SK-N-MC (cell line): ENCODE measurements around the gene OR52E6.

Experiments
- DNase-seq: peaks from one replicate; pipeline ENCODE4 v3.0.0-alpha.2; 2011; ENCODE audit warnings: low read depth, low spot score
- H3K27ac ChIP-seq: fragments of 200-600 bp; sonication (generic); 2 replicates; pipeline ENCODE4 v1.5.1; 2016; ENCODE audit warnings: mixed run types
- H3K36me3 ChIP-seq: fragments of 200-600 bp; sonication (generic); 2 replicates; pipeline ENCODE4 v1.6.1; 2017; ENCODE audit warnings: antibody characterized with exemption, low read length, mixed read lengths; ENCODE audit not compliant: insufficient read depth
- H3K4me3 ChIP-seq: fragments of 200-600 bp; sonication (generic); 2 replicates; pipeline ENCODE4 v1.5.1; 2016
- H3K9ac ChIP-seq: fragments of 200-600 bp; sonication (generic); 2 replicates; pipeline ENCODE4 v1.8.0; 2017; ENCODE audit warnings: mixed run types, mixed read lengths; ENCODE audit not compliant: insufficient read length
- H3K9me3 ChIP-seq: fragments of 200-600 bp; sonication (generic); 2 replicates; pipeline ENCODE4 v1.6.1; 2017; ENCODE audit warnings: low read depth, mild to moderate bottlenecking, antibody characterized with exemption, low read length, moderate library complexity, mixed read lengths
- EZH2 ChIP-seq: fragments of 200-600 bp; sonication (generic); IDR thresholded peaks from one replicate; pipeline ENCODE4 v1.6.1; 2017; ENCODE audit warnings: antibody characterized with exemption
- FOXP2 ChIP-seq: optimal IDR thresholded peaks from 2 replicates; pipeline ENCODE3; 2011; ENCODE audit warnings: mild to moderate bottlenecking, moderate library complexity; ENCODE audit not compliant: insufficient read depth; ENCODE audit errors: extremely low read length, control extremely low read depth
- POLR2AphosphoS5 ChIP-seq: IDR thresholded peaks from 2 replicates; pipeline ENCODE4 v1.6.1; 2012; ENCODE audit warnings: mild to moderate bottlenecking, low read depth, low read length, borderline replicate concordance

Gene OR52E6

DNA sequence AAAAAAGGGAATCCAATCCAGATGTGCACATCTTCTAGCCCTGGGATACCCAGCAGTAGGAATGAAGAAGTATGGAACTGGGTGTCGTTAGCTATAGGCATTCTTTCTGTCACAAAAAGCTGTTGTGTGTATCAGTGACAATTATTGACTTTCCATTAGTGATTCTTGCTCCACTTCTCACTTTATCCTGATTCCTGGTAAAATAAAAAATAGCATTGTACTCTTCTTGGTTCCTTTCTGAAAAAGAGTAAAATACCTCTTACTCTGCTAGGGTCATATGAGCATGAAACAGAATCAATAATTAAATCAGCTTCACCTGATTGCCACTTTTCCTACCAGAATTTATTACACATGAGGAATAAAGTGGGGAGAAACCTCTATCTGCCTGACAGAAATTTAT is at the start of gene OR52E6:
Gene OR52E6 (minus strand): TSS at position 101 of the 400 bp plus-strand sequence. CDS start 0 bp downstream, at position 101.
- no peaks in the 10 kb centered on the region for H3K36me3 ChIP-seq
- no peaks in the 10 kb centered on the region for H3K9me3 ChIP-seq
- H3K4me3 ChIP-seq = no peak within 1 kb of the TSS
- H3K27ac ChIP-seq = no peak within 1 kb of the TSS
- no peak for DNase-seq
- H3K9ac ChIP-seq = no peak within 1 kb of the TSS
- TF ChIP-seq FOXP2 (no peak), EZH2 (no peak), POLR2AphosphoS5 (no peak)

GRCh38 chr11:5891216-5891800 is 49.6 kb upstream of the OR52E6 start:
- Histone ChIP-seq H3K9me3 (no peaks in the 10 kb centered on the region), H3K4me3 (no peak overlapping the region), H3K36me3 (no peaks in the 10 kb centered on the region), H3K27ac (no peak overlapping the region), H3K9ac (no peak overlapping the region)
- no peak for DNase-seq
- TF ChIP-seq EZH2 (no peak), FOXP2 (no peak), POLR2AphosphoS5 (no peak)

GRCh38 chr11:5887661-5888060 is 46.0 kb upstream of the OR52E6 start:
- H3K9ac ChIP-seq = no peak overlapping the region
- no peak for TF ChIP-seq FOXP2
- TF ChIP-seq POLR2AphosphoS5 = no peak
- TF ChIP-seq EZH2 = no peak
- DNase-seq = no peak
- no peaks in the 10 kb centered on the region for H3K36me3 ChIP-seq
- H3K27ac ChIP-seq = no peak overlapping the region
- H3K9me3 ChIP-seq = no peaks in the 10 kb centered on the region
- H3K4me3 ChIP-seq = no peak overlapping the region

GRCh38 chr11:5887172-5887571 is 45.5 kb upstream of the OR52E6 start:
- Histone ChIP-seq H3K9ac (no peak overlapping the region), H3K9me3 (no peaks in the 10 kb centered on the region), H3K27ac (no peak overlapping the region), H3K36me3 (no peaks in the 10 kb centered on the region), H3K4me3 (no peak overlapping the region)
- no peak for DNase-seq
- TF ChIP-seq POLR2AphosphoS5 (no peak), EZH2 (no peak), FOXP2 (no peak)

DNA sequence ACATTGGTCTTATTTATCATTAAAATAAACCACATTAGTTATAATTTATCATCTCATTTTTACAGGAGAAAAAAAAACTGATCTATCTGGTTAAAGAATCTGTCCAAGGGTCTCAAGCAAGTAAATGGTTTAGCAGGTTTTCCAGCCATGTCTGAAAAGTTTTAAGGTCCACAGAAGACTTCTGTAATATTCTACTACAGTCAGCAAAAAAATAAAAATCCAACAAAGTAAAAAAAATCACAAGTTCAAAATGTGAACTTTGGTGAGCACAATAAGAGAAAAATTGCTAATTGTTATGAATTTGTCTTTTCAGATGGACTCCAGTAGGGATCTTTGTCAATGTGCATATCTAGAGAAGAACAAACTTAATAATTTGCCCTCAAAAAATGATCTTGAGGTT is 40.1 kb upstream of the OR52E6 start:
- no peak for DNase-seq
- no peak overlapping the region for H3K4me3 ChIP-seq
- H3K9me3 ChIP-seq = no peaks in the 10 kb centered on the region
- no peak overlapping the region for H3K27ac ChIP-seq
- no peak overlapping the region for H3K9ac ChIP-seq
- no peaks in the 10 kb centered on the region for H3K36me3 ChIP-seq
- TF ChIP-seq EZH2 = no peak
- TF ChIP-seq FOXP2 = no peak
- TF ChIP-seq POLR2AphosphoS5 = no peak

DNA sequence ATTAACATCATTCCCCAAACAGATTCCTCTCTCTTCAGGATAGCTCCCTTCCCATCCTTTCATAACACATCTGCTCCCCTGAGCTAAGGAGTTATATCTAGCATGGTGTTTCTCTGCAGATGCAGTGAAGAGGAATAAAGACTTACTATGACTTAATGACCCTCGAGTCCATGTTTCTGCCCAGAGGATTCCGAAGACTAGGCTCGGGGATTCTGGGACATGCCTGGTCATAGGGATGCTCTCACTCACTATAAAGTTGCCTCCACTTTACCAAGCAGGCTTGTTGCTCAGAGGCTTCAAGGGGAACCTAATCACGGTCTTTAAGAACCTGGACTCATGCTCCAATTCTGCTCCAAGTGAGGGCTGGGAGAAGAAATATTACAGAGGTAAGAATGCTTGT is 38.6 kb upstream of the OR52E6 start, which contains the start of gene OR52E4:
Gene OR52E4 (plus strand): TSS at position 301 of the 400 bp plus-strand sequence. CDS start 3,664 bp downstream, outside the sequence.
- Histone ChIP-seq H3K9ac (no peak within 1 kb of the TSS), H3K9me3 (no peaks in the 10 kb centered on the region), H3K36me3 (no peaks in the 10 kb centered on the region), H3K4me3 (no peak within 1 kb of the TSS), H3K27ac (no peak within 1 kb of the TSS)
- no peak for DNase-seq
- no peak for TF ChIP-seq POLR2AphosphoS5
- no peak for TF ChIP-seq FOXP2
- no peak for TF ChIP-seq EZH2

- no peak overlapping the region for H3K4me3 ChIP-seq
- no peaks in the 10 kb centered on the region for H3K36me3 ChIP-seq
- TF ChIP-seq FOXP2 (no peak), POLR2AphosphoS5 (no peak), EZH2 (no peak)
- H3K9me3 ChIP-seq = no peaks in the 10 kb centered on the region
- H3K9ac ChIP-seq = no peak overlapping the region
- no peak for DNase-seq
- no peak overlapping the region for H3K27ac ChIP-seq
These were observed 36.9 kb upstream of the OR52E6 start for GRCh38 chr11:5878564-5878963.

DNA sequence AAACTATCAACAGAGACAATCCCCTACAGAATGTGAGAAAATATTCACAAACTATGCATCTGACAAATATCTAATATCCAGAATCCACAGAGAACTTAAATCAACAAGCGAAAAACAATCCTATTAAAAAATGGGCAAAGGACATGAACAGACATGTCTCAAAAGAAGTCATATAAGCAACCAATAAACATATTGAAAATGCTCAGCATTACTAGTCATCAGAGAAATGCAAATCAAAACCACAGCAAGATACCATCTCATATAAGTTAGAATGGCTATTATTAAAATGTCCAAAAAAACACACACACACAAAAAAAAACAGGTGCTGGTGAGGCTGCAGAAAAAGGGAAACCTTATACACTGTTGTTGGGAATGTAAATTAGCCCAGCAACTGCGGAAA is 24.1 kb upstream of the OR52E6 start:
- H3K9me3 ChIP-seq = no peaks in the 10 kb centered on the region
- DNase-seq = no peak
- H3K9ac ChIP-seq = no peak overlapping the region
- no peaks in the 10 kb centered on the region for H3K36me3 ChIP-seq
- H3K27ac ChIP-seq = no peak overlapping the region
- TF ChIP-seq POLR2AphosphoS5 (no peak), FOXP2 (no peak), EZH2 (no peak)
- no peak overlapping the region for H3K4me3 ChIP-seq

DNA sequence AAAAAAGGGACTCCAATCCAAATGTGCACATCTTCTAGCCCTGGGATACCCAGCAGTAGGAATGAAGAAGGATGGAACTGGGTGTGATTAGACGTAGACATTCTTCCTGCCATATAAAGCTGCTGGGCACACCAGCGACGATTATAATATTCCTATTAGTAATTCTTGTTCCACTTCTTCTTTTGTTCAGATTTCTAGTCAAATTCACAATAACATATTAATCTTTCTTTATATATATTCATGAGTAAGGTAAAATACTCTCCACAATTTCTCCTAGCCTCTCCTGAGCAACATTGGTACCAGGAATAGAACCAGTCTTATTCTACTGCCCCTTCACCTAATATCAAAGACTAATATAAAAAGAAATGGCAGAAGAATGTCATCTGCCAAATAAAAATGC is 15.9 kb upstream of the OR52E6 start, which contains the start of gene OR52E8:
Gene OR52E8 (minus strand): TSS at position 101 of the 400 bp plus-strand sequence. CDS start 0 bp downstream, at position 101.
- H3K4me3 ChIP-seq = no peak within 1 kb of the TSS
- TF ChIP-seq EZH2 (no peak), FOXP2 (no peak), POLR2AphosphoS5 (no peak)
- H3K9ac ChIP-seq = no peak within 1 kb of the TSS
- no peaks in the 10 kb centered on the region for H3K36me3 ChIP-seq
- H3K27ac ChIP-seq = no peak within 1 kb of the TSS
- H3K9me3 ChIP-seq = no peaks in the 10 kb centered on the region
- no peak for DNase-seq
